SIG-M5 treated with dmso at 0.1 percent for 504 hours (cell line): ENCODE measurements around the gene LTC4S.
"Not testable (repeated sequence)": the region's sequence is repeated elsewhere in the genome, so short reads cannot be mapped to it uniquely, and the experiment has no call there.

Source experiments
- DNase-seq: peaks from one replicate; lab custom pipeline; 2025; ENCODE audit not compliant: unreplicated experiment; lab: John Stamatoyannopoulos, UW

Gene LTC4S

DNA sequence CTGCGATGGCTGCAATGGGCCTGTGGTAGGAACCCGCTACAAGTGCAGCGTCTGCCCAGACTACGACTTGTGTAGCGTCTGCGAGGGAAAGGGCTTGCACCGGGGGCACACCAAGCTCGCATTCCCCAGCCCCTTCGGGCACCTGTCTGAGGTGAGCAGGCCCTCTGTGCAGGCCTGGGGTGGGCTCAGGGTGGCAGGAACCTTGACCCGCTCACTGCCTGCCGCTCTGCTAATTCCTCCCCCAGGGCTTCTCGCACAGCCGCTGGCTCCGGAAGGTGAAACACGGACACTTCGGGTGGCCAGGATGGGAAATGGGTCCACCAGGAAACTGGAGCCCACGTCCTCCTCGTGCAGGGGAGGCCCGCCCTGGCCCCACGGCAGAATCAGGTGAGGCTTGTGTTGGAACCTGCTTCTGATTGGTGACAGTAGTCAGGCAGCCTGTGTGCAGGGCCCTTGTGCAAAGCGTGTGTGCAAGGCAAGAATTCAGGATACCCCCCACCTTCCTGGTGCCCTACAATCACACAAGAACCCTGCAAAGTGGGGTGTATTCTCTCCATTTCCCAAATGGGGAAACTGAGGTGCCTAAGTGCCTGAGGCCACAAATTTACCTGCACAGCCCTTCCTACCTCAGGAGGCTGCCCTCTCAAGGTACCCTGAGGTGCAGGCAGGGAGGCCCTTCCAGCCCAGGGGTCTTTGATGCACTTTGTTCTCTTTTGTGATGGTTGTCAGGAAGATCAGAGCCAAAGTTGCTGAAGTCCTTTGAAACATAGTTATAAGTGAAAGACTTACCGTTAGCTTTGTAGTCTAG is 30.4 kb downstream of the LTC4S start:
- no peak for DNase-seq

DNA sequence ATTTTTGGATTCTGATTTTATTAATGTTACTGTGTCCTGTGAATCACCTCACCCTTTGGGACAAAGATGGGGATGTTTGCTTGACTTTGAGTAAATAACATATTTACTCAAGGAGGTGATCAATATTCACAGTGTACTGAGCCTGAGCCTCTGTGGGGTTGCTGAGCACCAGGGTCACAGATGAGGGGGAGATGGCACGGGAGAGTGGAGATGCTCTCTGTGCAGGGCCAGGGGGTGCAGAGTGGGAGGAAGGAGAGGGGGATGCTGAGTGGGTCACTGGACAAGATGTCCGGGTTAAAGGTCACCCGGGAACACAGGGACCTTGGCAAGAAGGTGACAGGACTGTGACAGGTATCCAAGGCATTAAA is 30.9 kb downstream of the LTC4S start:
- DNase-seq: no peak

DNA sequence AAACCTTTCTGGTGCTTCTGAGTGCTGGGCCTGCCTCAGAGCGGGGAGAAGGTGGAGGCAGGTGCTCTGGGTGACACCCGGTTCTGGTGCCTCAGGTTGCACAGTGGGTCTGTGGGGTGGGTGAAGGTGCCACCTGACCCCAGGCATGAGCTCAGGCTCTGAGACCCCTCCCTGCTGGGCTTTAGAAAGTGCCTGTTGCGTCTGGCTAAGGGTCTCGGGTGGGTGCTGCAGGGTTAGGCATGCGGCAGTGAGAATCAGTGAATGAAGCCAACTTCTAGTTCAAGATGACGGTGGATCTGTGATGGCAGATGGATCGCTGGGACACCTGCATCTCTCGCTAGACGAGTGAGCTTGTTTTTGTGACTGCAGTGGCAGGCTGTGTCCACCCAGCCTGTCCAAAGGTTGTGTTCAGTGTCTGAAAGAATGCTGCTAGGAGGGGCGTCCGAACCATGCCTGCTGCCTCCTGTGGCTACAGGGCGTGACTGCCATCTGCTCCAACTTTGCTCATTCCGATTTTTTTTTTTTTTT is 31.9 kb downstream of the LTC4S start:
- no peak for DNase-seq

DNA sequence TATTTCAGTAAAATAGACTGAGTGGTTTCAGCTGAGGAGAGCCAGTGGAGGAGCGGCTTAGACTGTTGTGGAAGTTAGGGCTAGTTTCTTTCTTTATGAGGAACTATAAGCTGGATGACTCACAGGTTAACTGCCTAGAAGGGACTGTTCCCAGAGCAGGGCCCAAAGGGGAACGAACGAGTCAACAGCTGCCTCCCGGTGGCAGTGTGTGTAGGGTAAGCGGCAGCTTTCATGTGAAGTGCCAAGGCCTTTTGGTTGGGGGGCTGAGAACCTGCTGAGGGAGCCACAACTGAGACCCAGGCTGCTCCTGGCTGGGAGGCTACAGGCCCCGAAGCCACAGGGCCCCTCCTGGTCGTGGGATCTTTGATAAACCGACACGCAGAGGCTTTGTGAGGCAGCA is 33.9 kb downstream of the LTC4S start:
- DNase-seq: peak; percentile 97

DNA sequence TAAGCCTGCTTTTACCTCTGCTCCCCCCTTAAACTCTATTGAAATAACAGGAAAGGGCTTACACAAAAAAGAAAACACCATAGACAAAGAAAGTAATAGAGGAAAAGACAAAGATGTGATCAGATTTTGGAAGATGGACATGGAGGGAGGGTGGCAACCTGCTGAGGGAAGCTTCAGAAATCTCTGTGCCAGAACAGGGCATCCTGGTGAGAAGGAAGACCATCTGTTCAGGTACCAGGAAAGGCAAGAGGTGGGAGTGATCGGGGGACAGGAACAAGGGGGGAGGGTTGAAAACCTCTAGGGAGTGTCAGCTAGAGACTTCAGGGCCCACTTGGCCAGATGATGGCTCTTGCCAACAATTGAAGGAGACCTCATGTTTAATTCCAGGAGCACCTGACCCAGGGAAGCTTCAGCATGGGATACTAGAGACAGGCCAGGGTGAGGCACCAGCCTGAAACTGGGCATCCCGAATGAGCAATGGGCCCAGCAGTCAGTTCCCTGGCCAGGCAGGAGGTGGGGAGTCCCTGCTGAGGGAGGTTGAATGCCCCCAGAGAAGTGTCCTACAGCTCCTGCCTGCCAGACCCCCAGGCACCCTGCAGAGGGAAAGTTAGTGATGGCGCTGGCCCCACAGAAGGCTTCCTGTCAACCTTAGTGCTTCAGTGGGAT is 35.1 kb downstream of the LTC4S start:
- no peak for DNase-seq

DNA sequence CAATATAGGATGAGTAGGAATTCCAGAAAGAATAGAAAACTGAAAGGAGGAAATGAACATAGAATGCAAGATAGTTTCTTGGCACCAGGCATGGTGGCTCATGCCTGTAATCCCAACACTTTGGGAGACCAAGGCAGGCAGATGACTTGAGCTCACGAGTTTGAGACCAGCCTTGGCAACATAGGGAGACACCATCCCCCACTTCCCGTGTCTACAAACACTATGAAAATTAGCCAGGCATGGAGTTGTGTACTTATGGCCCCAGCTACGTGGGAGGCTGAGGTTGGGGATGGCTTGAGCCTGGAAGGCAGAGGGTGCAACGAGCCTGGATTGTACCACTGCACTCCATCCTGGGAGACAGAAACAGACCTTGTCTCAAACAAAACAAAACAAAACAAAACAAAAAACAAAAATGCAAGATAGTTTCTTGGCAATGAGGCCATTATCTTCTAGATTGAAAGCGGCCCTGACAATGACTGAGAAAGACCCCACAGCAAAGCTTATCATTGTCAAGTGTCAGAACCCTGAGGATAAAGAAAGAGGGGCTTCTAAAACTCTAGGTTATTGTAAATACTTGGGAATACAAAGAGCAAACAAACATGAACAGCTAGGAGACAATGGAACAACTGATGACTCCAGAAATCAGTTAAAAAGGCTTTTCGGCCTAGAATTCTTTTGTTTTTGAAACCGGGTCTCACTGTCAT is 36.1 kb downstream of the LTC4S start:
- no peak for DNase-seq

DNA sequence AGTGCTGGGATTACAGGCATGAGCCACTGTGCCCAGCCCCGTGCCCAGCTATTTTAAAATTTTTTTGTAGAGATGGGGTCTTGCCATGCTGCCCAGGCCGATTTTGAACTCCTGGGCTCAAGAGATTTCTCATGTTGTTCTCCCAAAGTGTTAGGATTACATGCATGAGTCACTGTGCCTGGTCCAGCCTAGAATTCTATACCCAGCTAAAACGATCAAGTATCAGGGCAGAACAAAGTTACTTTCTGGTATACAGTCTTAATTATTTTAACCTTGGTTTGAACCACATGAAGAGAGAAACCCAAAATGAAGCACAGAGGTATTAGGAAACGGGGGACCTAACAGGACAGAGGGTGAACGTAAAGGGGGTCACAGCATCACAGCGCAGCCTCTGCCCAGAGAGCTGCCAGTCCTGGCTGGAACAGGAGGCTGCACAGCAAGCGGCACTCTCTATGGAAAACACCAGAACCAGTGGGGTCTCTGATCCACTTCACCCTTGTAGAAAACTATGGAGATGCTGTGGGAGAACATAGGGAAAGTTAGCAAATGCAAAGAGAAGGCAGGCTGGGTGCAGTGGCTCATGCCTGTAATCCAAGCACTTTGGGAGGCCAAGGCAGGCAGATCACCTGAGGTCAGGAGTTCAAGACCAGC is 37.2 kb downstream of the LTC4S start:
- no peak for DNase-seq

DNA sequence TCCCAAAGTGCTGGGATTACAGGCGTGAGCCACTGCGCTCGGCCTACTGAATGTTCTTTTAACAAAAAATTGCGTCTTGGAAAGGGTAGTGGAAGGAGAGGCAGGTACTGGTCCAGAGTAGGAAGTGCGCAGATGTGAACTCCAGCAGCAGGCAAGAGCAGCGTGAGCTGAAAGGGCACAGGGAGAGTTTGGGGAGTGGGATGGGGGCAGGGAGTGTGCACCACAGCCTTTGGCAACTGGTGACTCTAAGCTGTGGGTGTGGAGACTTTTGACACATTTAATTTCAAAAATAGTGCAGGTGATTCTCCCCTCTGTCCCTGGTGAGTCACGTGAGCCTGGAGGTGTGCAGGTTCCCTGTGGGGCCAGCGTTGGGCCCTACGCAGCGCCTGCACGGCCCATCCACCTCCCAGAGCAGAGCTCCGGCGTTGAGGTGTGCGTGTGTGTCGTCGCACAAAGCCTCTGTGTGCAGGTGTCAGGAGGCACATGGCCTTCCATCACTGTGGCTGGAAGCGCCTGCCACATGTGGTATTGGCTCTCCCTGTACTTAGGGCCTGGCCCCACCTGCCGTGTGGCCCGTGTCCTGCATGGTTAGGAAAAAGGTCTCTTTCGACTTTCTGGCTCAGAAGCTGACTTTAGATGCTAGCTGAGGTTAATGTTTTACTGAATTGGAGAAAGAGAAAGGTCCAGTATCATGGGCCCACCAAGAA is 38.4 kb downstream of the LTC4S start:
- no peak for DNase-seq

DNA sequence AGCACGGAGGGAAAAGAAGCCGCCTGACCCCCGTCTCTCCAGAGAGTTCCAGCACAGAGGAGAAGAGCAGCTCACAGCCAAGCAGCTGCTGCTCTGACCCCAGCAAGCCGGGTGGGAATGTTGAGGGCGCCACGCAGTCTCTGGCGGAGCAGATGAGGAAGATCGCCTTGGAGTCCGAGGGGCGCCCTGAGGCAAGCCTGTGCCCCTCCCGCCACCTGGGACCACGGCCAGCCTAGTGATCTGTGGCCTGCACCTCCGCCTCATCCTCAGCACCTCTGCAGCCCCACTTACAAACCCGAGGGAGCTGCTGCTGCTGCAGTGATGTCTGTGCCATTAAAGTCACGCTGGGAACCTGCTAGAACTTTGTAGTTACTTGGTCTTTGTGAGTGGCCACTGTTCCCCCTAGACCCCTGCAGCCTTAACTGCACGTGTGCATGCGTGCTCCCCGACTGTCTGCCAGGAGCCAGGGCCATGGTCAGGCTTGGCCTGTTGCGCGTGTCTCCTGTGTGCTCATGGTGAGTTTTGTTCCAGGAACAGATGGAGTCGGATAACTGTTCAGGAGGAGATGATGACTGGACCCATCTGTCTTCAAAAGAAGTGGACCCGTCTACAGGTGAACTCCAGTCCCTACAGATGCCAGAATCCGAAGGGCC is 39.4 kb downstream of the LTC4S start:
- DNase-seq: no peak

DNA sequence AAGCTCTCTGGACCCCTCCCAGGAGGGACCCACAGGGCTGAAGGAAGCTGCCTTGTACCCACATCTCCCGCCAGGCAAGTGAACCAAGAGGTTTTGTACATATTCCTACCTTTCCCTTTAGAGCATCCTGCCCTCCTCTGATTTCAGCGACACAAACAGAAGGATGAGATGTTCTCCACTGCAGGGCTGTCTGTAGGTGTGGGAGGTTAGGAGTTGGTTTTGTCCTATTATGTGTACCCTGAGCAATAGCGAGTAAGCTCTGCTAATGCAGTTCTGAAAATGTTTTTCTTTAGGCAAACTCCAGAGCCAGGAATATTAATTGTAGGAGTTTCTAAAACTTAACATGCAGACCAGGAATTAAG is 39.9 kb downstream of the LTC4S start:
- DNase-seq: no peak

DNA sequence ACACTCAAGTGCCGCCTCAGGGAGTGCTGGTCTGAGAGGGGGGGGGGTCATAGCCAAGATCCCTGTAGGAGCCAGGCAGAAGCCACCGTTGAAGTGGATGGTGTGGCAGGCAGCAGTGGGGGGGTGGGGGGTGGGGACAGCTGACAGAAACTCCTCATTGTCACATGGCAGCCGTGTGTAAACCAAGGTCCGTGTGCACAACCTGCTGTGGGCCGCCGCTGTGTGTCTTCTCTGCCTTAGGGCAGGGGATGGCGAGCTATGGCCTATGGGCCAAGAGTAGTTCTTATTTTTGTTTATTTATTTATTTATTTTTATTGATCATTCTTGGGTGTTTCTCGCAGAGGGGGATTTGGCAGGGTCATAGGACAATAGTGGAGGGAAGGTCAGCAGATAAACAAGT is 40.3 kb downstream of the LTC4S start:
- DNase-seq: no peak

DNA sequence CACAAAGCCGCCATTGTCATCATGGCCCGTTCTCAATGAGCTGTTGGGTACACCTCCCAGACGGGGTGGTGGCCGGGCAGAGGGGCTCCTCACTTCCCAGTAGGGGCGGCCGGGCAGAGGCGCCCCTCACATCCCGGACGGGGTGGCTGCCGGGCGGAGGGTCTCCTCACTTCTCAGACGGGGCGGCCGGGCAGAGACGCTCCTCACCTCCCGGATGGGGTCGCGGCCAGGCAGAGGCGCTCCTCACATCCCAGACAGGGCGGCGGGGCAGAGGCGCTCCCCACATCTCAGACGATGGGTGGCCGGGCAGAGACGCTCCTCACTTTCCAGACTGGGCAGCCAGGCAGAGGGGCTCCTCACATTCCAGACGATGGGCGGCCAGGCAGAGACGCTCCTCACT is 41.1 kb downstream of the LTC4S start:
- not testable (repeated sequence) for DNase-seq

DNA sequence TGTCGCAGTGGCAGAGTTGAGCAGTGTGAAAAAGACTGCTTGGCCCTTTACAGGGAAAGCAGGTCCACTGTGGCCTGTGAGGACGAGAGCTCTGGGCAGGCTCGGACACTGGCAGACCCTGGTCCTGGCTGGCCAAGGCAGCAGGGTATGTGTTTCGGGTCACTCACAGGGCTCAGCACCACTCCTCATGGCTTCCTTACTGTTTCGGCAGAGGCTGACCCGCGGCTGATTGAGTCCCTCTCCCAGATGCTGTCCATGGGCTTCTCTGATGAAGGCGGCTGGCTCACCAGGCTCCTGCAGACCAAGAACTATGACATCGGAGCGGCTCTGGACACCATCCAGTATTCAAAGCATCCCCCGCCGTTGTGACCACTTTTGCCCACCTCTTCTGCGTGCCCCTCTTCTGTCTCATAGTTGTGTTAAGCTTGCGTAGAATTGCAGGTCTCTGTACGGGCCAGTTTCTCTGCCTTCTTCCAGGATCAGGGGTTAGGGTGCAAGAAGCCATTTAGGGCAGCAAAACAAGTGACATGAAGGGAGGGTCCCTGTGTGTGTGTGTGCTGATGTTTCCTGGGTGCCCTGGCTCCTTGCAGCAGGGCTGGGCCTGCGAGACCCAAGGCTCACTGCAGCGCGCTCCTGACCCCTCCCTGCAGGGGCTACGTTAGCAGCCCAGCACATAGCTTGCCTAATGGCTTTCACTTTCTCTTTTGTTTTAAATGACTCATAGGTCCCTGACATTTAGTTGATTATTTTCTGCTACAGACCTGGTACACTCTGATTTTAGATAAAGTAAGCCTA is 42.6 kb downstream of the LTC4S start:
- DNase-seq: no peak

DNA sequence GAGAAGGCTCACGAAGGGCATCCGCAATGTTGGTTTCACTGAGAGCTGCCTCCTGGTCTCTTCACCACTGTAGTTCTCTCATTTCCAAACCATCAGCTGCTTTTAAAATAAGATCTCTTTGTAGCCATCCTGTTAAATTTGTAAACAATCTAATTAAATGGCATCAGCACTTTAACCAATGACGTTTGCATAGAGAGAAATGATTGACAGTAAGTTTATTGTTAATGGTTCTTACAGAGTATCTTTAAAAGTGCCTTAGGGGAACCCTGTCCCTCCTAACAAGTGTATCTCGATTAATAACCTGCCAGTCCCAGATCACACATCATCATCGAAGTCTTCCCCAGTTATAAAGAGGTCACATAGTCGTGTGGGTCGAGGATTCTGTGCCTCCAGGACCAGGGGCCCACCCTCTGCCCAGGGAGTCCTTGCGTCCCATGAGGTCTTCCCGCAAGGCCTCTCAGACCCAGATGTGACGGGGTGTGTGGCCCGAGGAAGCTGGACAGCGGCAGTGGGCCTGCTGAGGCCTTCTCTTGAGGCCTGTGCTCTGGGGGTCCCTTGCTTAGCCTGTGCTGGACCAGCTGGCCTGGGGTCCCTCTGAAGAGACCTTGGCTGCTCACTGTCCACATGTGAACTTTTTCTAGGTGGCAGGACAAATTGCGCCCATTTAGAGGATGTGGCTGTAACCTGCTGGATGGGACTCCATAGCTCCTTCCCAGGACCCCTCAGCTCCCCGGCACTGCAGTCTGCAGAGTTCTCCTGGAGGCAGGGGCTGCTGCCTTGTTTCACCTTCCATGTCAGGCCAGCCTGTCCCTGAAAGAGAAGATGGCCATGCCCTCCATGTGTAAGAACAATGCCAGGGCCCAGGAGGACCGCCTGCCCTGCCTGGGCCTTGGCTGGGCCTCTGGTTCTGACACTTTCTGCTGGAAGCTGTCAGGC is 43.6 kb downstream of the LTC4S start:
- no peak for DNase-seq

DNA sequence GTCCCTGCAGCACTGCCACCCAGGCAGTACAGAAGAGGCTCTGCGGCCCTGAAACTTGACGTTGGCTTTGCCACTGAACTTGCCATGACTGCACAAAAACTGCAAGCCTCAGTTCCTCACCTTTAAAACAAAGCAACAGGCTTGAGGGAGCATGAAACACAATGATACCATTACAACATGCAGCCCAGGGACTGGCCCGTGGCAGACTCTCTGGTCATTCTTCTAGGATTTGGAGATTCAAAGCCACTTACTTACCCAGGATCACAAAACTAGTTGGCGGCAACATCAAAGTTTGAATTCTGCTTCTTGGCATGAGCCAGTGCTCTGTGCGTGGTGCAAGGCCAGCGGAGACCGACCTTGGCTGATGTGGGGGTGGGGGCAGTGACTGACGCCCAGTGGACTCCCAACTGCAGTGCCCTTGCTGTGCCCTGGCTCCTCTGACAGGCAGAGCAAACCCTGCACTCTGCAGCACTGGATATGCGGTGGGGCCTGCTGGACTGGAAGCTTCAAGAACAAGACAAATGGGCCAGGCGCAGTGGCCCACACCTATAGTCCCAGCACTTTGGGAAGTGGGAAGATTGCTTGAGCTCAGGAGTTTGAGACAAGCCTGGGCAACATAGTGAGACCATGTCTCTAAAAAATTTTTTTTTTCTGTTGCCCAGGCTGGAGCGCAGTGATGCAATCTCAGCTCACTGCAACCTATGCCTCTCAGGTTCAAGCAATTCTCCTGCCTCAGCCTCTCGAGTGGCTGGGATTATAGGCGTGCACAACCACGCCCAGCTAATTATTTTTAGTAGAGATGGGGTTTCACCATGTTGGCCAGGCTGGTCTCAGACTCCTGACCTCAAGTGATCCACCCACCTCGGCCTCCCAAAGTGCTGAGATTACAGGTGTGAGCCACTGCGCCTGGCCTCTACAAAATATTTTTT is 45.8 kb downstream of the LTC4S start:
- no peak for DNase-seq

DNA sequence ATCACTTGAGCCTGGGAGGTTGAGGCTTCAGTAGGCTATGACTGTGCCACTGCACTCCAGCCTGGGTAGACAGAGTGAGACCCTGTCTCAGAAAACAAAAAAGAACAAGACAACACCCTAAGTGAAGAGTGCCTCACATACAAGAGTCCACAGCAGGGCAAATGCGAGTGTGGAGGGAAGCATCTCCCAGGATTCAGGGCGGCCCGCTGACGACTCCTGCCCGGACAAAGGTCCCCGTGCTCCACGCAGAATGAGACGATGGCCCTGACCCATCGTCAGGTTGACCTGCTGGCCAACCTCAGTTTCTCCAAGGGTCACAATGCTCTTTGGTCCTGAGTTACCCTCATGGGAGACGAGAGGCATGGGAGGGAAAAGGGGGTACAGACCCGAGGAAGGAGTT is 46.5 kb downstream of the LTC4S start:
- no peak for DNase-seq

DNA sequence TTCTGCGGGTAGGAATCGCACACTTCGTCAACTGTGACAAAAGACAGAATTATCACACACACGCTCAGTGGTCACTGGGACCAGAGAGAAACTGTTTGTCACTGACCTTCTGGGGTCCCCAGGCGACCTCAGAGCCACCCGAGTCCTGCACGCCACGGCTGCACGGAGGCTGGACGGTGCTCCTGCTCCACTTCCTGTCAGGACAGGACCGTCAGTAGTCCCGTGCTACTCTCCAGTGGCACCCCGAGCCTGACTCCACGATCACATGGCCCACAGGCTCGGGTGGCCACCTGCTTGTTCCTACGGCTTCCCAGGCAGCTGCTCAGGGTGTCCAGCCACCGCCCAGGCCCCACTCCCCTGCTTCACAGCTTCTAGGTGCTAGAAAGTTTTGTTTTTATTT is 47.0 kb downstream of the LTC4S start:
- DNase-seq: no peak
